DMS153 (cell line): Measurements from ENCODE around the gene NEB.
"Not testable (repeated sequence)": the region's sequence is repeated elsewhere in the genome, so short reads cannot be mapped to it uniquely, and the experiment has no call there.

ENCODE experiments used
- DNase-seq: peaks from one replicate; lab custom pipeline; 2025; lab: John Stamatoyannopoulos, UW

Gene NEB

DNA sequence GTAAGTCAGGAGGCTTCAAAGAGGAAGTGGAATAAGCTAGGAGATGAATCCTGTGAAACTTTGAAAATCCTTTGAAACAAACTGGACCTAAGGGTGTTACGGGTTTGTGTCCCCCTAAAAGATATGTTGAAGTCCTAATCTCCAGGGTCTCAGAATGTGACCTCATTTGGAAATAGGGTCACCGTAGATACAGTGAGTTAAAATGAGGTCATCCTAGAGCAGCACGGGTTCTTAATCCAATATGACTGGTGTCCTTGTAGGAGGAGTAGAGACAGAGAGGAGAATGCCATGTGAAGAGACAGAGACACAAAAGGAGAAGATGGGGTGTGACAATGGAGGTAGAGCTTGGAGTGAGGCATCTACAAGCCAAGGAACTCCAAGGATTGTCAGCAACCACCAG, 26.9 kb upstream of the NEB start:
- DNase-seq: no peak

- no peak for DNase-seq
Observed at GRCh38 chr2:151760139-151760650, 25.9 kb upstream of the NEB start.

GRCh38 chr2:151758744-151759143, 24.5 kb upstream of the NEB start:
- DNase-seq: no peak

GRCh38 chr2:151757861-151758260, 23.6 kb upstream of the NEB start:
- DNase-seq: peak; percentile 38

GRCh38 chr2:151756820-151757219, 22.5 kb upstream of the NEB start:
- DNase-seq: no peak

DNA sequence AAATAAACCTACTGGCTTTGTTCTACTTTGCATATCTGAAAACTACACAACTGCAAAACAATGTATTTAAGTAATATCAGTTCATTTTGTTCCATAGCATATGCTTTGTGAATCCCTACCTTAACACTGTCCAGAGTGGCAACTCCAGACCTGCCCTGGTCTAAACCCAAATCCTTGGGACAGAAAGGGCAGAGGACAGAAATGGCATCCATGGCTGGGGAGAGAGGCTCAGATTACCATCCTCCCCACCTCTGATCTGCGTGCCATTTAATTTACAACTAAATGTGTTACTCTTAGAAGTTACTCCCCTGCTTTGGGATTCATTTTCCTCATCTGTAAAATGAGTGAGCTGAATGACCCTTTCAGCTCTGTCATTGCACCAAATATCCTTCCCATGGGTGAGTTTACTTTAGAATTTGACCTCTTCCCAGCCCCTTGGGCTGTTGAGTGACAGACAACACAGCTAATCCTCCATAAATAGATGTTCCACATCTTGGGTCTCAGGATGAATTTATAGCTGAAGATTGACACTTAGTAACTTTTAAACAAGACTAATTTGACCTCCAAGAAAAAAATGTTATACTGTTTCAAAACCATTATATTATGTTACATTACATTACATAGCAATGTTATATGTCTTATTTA, 20.1 kb upstream of the NEB start:
- no peak for DNase-seq

- DNase-seq: no peak
Observed at GRCh38 chr2:151753540-151753939, 19.3 kb upstream of the NEB start.

DNA sequence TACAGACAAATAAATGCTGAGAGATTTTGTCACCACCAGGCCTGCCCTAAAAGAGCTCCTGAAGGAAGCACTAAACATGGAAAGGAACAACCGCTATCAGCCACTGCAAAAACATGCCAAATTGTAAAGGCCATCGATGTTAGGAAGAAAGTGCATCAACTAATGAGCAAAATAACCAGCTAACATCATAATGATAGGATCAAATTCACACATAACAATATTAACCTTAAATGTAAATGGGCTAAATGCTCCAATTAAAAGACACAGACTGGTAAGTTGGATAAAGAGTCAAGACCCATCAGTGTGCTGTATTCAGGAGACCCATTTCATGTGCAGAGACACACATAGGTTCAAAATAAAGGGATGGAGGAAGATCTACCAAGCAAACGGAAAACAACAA, 11.0 kb upstream of the NEB start:
- not testable (repeated sequence) for DNase-seq

GRCh38 chr2:151730262-151730975, 3.9 kb downstream of the NEB start:
- no peak for DNase-seq

- DNase-seq: no peak
Observed at GRCh38 chr2:151729837-151730236, 4.4 kb downstream of the NEB start.

GRCh38 chr2:151729415-151729811, 4.9 kb downstream of the NEB start:
- no peak for DNase-seq

GRCh38 chr2:151728804-151729414, 5.4 kb downstream of the NEB start:
- DNase-seq: no peak

DNA sequence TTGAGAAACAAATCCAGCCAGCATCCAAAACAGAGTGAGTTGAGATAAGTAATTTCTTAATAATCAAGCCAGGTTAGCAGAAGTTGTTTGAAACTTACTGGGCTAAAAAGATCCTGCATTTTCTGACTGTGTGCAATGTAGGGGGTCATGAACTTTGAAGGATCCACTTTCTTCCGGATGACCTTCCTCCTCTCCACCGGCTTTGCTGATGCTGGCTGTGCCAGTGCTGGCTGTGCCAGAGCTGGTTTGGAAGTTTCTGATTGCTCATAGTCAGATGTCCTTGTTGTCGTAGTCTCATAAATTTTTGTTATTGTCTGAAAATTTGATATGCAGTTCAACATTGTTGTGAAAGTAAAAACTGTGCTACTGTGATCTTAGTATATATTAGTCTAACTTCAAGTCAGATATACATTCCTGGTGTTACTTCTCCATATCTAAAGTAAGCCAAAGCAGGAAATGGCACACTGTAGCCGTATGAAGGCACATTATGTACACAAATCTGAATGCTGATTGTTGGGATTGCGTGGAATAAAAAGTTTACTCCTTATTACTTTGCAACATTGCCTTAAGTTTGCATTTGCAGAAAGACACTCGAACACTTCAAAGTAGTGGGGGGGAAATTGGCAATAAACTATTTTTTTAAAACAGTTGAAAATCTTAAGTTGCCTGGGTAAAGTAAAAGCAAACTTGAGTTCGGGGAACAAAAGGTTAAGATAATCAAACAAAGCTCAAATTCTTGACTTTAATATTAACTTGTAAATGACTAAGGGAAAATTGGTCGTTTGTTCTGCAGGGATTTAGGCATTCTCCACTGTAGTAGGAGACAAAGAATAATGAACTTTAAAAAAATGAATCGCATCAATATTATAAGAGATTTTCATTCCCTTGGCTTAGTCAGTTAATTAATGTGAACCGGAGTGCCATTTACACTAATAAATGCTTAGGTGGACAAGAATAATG, 6.4 kb downstream of the NEB start:
- no peak for DNase-seq

GRCh38 chr2:151721161-151721560, 13.1 kb downstream of the NEB start:
- DNase-seq: no peak

- no peak for DNase-seq
Observed at GRCh38 chr2:151720521-151720920, 13.8 kb downstream of the NEB start.

DNA sequence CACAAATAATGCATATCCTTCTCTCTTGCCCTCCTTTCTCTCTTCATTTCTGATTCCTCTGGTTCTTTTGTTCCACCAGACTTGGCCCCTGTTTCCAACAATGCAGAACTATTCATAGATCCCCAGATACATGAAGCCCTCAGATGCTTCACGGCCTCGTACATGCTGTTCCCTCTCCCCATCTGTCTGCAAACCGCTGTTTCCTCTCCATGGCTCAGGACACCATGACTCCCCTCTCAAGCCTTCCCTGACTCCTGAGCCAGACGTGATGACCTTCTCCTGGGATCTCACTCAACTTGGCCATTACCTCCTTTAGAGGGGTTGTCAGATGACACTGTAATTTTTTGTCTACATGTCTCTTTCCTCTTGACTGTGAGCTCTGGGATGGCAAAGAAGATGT, 15.5 kb downstream of the NEB start:
- DNase-seq: no peak

GRCh38 chr2:151718247-151718646, 16.0 kb downstream of the NEB start:
- no peak for DNase-seq

DNA sequence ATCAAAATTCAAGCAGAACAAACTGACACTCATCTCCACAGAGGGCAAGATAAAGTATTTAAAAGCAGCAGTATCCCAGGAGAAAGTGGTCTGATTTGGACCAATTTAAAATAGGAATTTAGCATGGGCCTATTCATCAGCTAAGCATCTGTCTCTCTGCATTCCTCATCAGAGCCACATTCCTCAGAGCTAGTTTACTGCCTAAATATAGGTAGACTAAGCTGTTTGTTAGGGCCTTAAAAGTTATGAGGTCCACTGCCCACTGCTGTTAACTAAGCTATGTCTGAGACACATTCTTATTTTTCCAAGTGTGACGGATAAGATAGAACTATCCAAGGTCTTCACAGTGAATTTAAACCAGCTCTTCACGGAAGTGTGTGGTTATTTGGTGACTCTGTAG, 17.6 kb downstream of the NEB start:
- no peak for DNase-seq

DNA sequence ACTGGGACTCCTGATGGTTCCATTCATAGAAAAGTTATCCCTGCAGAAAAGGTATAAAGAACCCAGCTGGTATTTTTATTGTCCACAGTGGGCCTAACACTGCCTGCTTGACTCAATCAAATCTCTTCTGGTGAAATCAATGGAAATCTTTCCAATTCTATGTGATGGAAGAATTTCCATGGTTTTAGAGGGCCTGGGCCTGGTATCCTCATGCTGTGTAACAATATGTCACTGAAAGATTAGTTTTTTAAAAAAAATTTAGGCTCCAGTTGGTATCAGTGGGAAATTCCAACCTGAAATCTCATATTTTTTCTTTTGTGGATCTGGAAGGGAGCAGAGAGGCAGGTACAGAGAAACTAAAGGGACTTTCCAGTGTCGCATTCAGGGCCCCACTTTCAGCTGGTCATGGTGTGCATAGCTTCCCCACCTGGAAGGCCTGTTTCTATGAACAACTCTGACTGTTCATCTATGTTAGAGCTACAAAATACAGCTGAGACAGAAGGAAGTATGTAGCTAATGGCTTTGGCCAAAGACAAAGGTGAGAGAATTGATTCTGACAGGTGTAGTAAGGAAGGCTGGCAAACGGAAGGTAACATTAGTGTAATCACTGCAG, 20.9 kb downstream of the NEB start:
- DNase-seq: no peak

- no peak for DNase-seq
Observed at GRCh38 chr2:151711025-151711424, 23.3 kb downstream of the NEB start.

- no peak for DNase-seq
Observed at GRCh38 chr2:151708788-151709187, 25.5 kb downstream of the NEB start.

- DNase-seq: no peak
Observed at GRCh38 chr2:151707857-151708256, 26.4 kb downstream of the NEB start.
